GM23248 (cell line): ENCODE data around the gene MSMP. TPM values are rescaled to one million over a fixed set of nuclear protein-coding genes. Genes with fewer than 3 reads are reported as not detected.

ENCODE experiments used
- DNase-seq: peaks from one replicate; pipeline ENCODE4 v3.0.0-alpha.2; 2015
- H2AFZ ChIP-seq: fragments of 200-600 bp; sonication (generic); 2 replicates; pipeline ENCODE4 v1.6.1; 2016; ENCODE audit warnings: antibody characterized with exemption
- H3F3A ChIP-seq: fragments of 200-600 bp; sonication (generic); 2 replicates; pipeline ENCODE4 v1.6.1; 2016; ENCODE audit warnings: mild to moderate bottlenecking, antibody characterized with exemption, mixed run types; ENCODE audit not compliant: insufficient read depth
- H3K27ac ChIP-seq: fragments of 200-600 bp; sonication (generic); 2 replicates; pipeline ENCODE4 v1.5.1; 2016; ENCODE audit warnings: mild to moderate bottlenecking
- H3K27me3 ChIP-seq: fragments of 200-600 bp; sonication (generic); replicated peaks from 2 replicates; pipeline ENCODE4 v1.6.1; 2016; ENCODE audit warnings: mild to moderate bottlenecking; ENCODE audit not compliant: insufficient read depth
- H3K36me3 ChIP-seq: fragments of 200-600 bp; sonication (generic); 2 replicates; pipeline ENCODE4 v1.6.1; 2016; ENCODE audit warnings: low read depth, mild to moderate bottlenecking
- H3K4me1 ChIP-seq: fragments of 200-600 bp; sonication (generic); 2 replicates; pipeline ENCODE4 v1.6.1; 2016; ENCODE audit warnings: mild to moderate bottlenecking; ENCODE audit not compliant: insufficient read depth
- H3K4me2 ChIP-seq: fragments of 200-600 bp; sonication (generic); one replicate; pipeline ENCODE4 v1.6.1; 2016; ENCODE audit warnings: mild to moderate bottlenecking; ENCODE audit not compliant: unreplicated experiment
- H3K4me3 ChIP-seq: fragments of 200-600 bp; sonication (generic); 2 replicates; pipeline ENCODE4 v1.5.1; 2016; ENCODE audit warnings: mild to moderate bottlenecking
- H3K79me2 ChIP-seq: fragments of 200-600 bp; sonication (generic); 2 replicates; pipeline ENCODE4 v1.6.1; 2016; ENCODE audit warnings: mild to moderate bottlenecking; ENCODE audit not compliant: insufficient read depth
- H3K9ac ChIP-seq: fragments of 200-600 bp; sonication (generic); 2 replicates; pipeline ENCODE4 v1.6.1; 2016; ENCODE audit warnings: mild to moderate bottlenecking
- H3K9me2 ChIP-seq: fragments of 200-600 bp; sonication (generic); 2 replicates; pipeline ENCODE4 v1.6.1; 2016; ENCODE audit warnings: mixed run types, mild to moderate bottlenecking, moderate library complexity; ENCODE audit not compliant: insufficient read depth
- H3K9me3 ChIP-seq: fragments of 200-600 bp; sonication (generic); one replicate; pipeline ENCODE4 v1.6.1; 2017; ENCODE audit warnings: low read depth
- H4K20me1 ChIP-seq: fragments of 200-600 bp; sonication (generic); 2 replicates; pipeline ENCODE4 v1.6.0; 2016; ENCODE audit not compliant: insufficient read depth
- EZH2 ChIP-seq: fragments of 200-600 bp; sonication (generic); IDR thresholded peaks from 2 replicates; pipeline ENCODE4 v1.6.1; 2018; ENCODE audit warnings: antibody characterized with exemption, mild to moderate bottlenecking; ENCODE audit not compliant: insufficient read depth, poor library complexity, severe bottlenecking
- EZH2phosphoT487 ChIP-seq: fragments of 200-600 bp; sonication (generic); IDR thresholded peaks from 2 replicates; pipeline ENCODE4 v1.6.1; 2018; ENCODE audit warnings: antibody characterized with exemption, moderate library complexity, mild to moderate bottlenecking, low read depth; ENCODE audit not compliant: insufficient read depth
- WGBS, 2 experiments: methylation state at CpG; one replicate each; pipeline ENCODE4 v1.1.6; 2015 to 2017; ENCODE audit warnings: low lambda C conversion rate in 2 of 2, low coverage in 1 of 2; ENCODE audit errors: missing lambda C conversion rate in 2 of 2; 5-methylcytosine and 5-hydroxymethylcytosine counted together
- in situ Hi-C: fragments of 300-500 bp; cut with MboI; formaldehyde crosslinking; loops from 2 replicates; pipeline ENCODE4 v1.15.0; 2020
- polyA plus RNA-seq: library from polyadenylated mRNA; unstranded; fragments of >200 nt; fragmentation: Nextera tagmentation; extraction: Ambion mirVana; gene quantifications from 2 replicates; pipeline ENCODE4 v1.2.1, GENCODE V29; 2016
- total RNA-seq: library from RNA; depleted of rRNA; stranded (reverse); fragments of >200 nt; shearing (Covaris generic); gene quantifications from 2 replicates; pipeline ENCODE4 v1.2.3, GENCODE V29; 2014

MSMP gene
- total and polyA plus RNA-seq, 2 experiments from 2014 or later = not detected

DNA sequence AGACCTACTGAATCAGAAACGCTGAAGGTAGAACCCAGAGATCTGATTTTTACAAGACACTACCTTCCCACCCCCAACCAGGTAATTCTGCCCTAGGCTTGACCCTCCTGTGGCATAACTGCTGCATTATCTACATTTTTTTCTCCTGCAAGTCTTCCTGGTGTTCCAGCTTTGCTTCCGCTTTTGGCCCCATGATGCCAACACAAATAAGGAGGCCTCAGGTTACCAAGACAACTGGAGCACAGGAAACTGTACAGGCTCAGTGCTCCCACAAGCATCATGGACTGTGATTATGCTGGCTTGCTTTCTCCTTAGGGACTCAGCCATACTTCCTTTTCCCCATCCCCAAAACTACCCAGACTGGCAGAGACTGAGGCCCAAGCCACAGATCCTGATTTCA is 6.6 kb upstream of the MSMP start:
- no peaks in the 10 kb centered on the region for H4K20me1 ChIP-seq
- no peaks in the 10 kb centered on the region for H3K9me2 ChIP-seq
- H3K4me1 ChIP-seq = peaks cover 8% of the 10 kb centered on the region
- H3K4me3 ChIP-seq = no peak overlapping the region
- no peaks in the 10 kb centered on the region for H3K36me3 ChIP-seq
- H3K9me3 ChIP-seq = no peaks in the 10 kb centered on the region
- no peak for DNase-seq
- H3K79me2 ChIP-seq = no peaks in the 10 kb centered on the region
- H2AFZ ChIP-seq = no peak overlapping the region
- TF ChIP-seq EZH2phosphoT487 (no peak), EZH2 (no peak)
- no peak overlapping the region for H3K27ac ChIP-seq
- H3K27me3 ChIP-seq = no peaks in the 10 kb centered on the region
- WGBS, 2 experiments = 95 to 97% methylated on average over 2 of the region's 2 CpGs
- in situ Hi-C loops = no loop called here
- H3K9ac ChIP-seq = no peak overlapping the region
- H3F3A ChIP-seq = 0 out of 2 replicates have a peak, but pooled peaks cover 13% of the 10 kb centered on the region
- no peak overlapping the region for H3K4me2 ChIP-seq

DNA sequence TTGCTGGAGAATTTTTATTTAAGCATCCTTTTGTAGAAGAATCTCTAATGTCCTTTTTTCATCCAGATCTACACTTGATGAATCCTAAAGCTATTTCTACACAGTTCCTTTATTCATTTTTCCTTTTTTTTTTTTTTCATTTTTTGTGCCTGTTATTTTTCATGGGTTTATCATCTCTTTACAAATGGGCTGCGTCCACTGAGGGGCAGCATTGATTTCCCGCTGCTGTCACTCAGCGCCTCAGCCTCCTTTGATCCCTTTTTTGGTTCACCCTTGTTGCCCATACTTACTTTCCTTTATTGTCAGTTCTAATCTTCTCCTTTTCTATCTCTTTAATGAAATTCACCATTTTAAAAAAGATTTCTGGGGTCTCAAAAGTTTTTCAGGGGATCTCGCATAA is 5.7 kb upstream of the MSMP start:
- WGBS, 2 experiments = 88 to 90% methylated on average over 4 of the region's 4 CpGs
- peaks cover 8% of the 10 kb centered on the region for H3K4me1 ChIP-seq
- no peak overlapping the region for H3K4me2 ChIP-seq
- H3K27me3 ChIP-seq = no peaks in the 10 kb centered on the region
- H3K36me3 ChIP-seq = no peaks in the 10 kb centered on the region
- no peak overlapping the region for H2AFZ ChIP-seq
- DNase-seq = no peak
- in situ Hi-C loops = no loop called here
- no peaks in the 10 kb centered on the region for H3K9me3 ChIP-seq
- no peak overlapping the region for H3K4me3 ChIP-seq
- no peaks in the 10 kb centered on the region for H3K79me2 ChIP-seq
- H3K9ac ChIP-seq = no peak overlapping the region
- TF ChIP-seq EZH2 (no peak), EZH2phosphoT487 (no peak)
- no peaks in the 10 kb centered on the region for H3K9me2 ChIP-seq
- no peak overlapping the region for H3K27ac ChIP-seq
- 0 out of 2 replicates have a peak, but pooled peaks cover 13% of the 10 kb centered on the region for H3F3A ChIP-seq
- H4K20me1 ChIP-seq = no peaks in the 10 kb centered on the region

DNA sequence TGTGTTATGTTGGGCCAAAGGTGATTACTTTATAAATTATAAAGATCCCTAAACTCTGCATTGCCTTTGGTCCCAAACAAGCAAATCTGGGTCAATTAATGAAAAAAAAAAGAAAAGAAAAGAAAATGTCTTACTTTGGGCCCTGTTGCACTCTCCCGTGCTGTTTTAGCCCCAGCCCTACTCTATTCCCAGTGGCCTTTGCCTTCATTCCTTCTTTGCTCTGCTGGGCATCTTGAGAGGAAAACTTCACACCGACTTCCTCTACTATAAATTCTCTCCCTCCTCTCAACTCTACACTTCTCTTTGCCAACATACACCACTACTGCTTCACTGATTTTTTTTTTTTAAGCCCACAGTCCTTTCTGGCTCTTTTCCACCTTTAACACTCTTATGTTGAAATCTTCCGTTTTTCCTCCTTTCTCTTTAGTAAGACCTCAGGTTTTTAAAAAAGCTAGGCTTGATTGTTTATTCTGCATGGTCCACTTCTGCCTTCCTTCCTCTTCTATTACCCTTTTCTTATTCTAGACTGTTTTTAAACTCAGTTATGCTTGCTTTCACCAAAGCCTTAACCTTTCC is 4.5 kb upstream of the MSMP start:
- TF ChIP-seq EZH2 (no peak), EZH2phosphoT487 (no peak)
- H3K27ac ChIP-seq = no peak overlapping the region
- H3K4me2 ChIP-seq = no peak overlapping the region
- H3K79me2 ChIP-seq = no peaks in the 10 kb centered on the region
- H3K27me3 ChIP-seq = no peaks in the 10 kb centered on the region
- no peaks in the 10 kb centered on the region for H3K9me2 ChIP-seq
- H3K36me3 ChIP-seq = no peaks in the 10 kb centered on the region
- H3K4me3 ChIP-seq = no peak overlapping the region
- no peak overlapping the region for H3K9ac ChIP-seq
- no peak overlapping the region for H2AFZ ChIP-seq
- 0 out of 2 replicates have a peak, but pooled peaks cover 13% of the 10 kb centered on the region for H3F3A ChIP-seq
- H4K20me1 ChIP-seq = no peaks in the 10 kb centered on the region
- DNase-seq = no peak
- peaks cover 8% of the 10 kb centered on the region for H3K4me1 ChIP-seq
- in situ Hi-C loops = no loop called here
- WGBS, 2 experiments = 27 to 30% methylated on average over 3 of the region's 3 CpGs
- no peaks in the 10 kb centered on the region for H3K9me3 ChIP-seq

DNA sequence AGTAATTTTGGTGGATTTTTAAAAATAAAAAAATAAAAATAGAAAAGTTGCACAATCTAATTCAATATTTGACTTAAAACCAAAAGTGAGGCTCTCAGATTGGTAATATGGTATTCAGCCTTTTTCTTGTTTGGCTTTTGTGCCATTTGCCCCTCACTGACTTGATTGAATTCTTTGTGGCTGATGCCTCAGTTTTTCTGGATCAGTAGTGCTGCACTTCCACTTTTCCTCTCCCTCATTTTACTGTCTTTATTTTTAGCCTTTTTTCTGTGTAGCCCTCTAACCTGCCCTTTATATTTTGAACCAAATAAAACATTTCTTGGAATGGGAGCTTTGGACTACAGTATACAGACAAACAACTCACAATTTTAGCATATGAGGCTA is 3.8 kb upstream of the MSMP start:
- no peak for TF ChIP-seq EZH2phosphoT487
- no peak for TF ChIP-seq EZH2
- Histone ChIP-seq H3F3A (0 out of 2 replicates have a peak, but pooled peaks cover 13% of the 10 kb centered on the region), H3K27me3 (no peaks in the 10 kb centered on the region), H3K4me2 (no peak overlapping the region), H3K27ac (no peak overlapping the region), H3K79me2 (no peaks in the 10 kb centered on the region), H3K9ac (no peak overlapping the region), H3K9me3 (no peaks in the 10 kb centered on the region), H3K9me2 (no peaks in the 10 kb centered on the region), H3K4me1 (peaks cover 8% of the 10 kb centered on the region), H3K36me3 (peaks cover 3% of the 10 kb centered on the region; the same call in 1 of the 2 replicates), H4K20me1 (no peaks in the 10 kb centered on the region), H3K4me3 (no peak overlapping the region), H2AFZ (no peak overlapping the region)
- DNase-seq = no peak
- in situ Hi-C loops = no loop called here

DNA sequence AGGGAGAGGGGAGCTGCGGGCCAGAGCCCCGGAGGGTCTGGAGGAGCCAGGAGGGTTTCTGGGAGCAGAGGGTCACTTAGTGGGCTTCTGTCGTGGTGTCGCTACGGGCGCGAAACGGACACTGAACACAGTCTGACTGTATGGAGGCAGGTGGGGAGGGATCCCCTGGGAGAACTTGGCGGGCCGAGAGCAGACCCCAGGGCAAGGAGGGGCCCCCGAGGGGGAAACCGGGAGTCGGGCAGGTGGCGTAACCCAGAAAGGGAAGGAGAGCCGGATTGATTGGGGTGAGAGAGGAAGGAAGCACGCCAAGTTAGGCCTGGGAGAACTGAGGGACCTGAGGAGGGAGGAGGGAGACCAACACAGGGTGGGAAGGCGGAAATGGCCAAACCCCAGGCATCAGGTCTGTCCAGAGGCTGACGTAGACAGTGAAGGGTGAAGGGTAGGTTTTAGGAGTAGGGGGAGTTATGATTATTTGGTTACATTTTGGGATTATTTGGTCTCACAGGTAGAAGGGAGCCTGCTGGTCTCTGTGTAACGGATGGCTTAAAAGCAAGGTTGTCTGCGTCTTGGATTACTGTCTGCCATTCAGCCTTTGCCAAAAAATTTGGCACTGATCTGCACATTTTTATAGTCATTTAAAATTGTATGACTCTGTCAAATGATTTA is 3.3 kb upstream of the MSMP start:
- Histone ChIP-seq H3K27me3 (no peaks in the 10 kb centered on the region), H3K9me2 (no peaks in the 10 kb centered on the region), H3K9me3 (no peaks in the 10 kb centered on the region), H4K20me1 (no peaks in the 10 kb centered on the region), H2AFZ (no peak overlapping the region), H3K27ac (no peak overlapping the region), H3K9ac (no peak overlapping the region), H3K36me3 (peaks cover 8% of the 10 kb centered on the region), H3K4me1 (peaks cover 8% of the 10 kb centered on the region), H3K79me2 (no peaks in the 10 kb centered on the region), H3F3A (0 out of 2 replicates have a peak, but pooled peaks cover 13% of the 10 kb centered on the region), H3K4me2 (no peak overlapping the region), H3K4me3 (peak overlapping the region; percentile 59)
- DNase-seq = no peak
- no peak for TF ChIP-seq EZH2
- no peak for TF ChIP-seq EZH2phosphoT487
- in situ Hi-C loops = no loop called here
- 11 to 18% methylated on average over 18 to 20 of the region's 20 CpGs for WGBS, 2 experiments
